HEK293 (cell line): ENCODE results near the gene MAU2.

Experiments
- CTCF ChIA-PET: fragments of 350-600 bp; formaldehyde crosslinking; extraction: SDS; loops from one replicate; lab custom pipeline; 2021; ENCODE audit warnings: antibody characterized with exemption; lab: Yijun Ruan, JAX
- POLR2A ChIA-PET: fragments of 300-600 bp; formaldehyde crosslinking; extraction: SDS; loops from one replicate; lab custom pipeline; 2020; ENCODE audit warnings: antibody characterized with exemption, inconsistent platforms; lab: Yijun Ruan, JAX
- H3K27ac ChIP-seq: fragments of 200-500 bp; sonication (Bioruptor generic); 2 replicates; pipeline ENCODE4 v1.5.1; 2014; ENCODE audit warnings: low read depth, low read length, control low read depth, inconsistent platforms; ENCODE audit errors: extremely low read depth
- H3K36me3 ChIP-seq, 2 experiments: fragments of 200-500 bp in 1 of 2; sonication (Bioruptor generic) in 1 of 2; 1 replicate in 1 of 2; 2 replicates in 1 of 2; pipeline ENCODE4 v1.5.1; 2014 to 2017; ENCODE audit warnings: inconsistent platforms in 2 of 2, low read length in 2 of 2; ENCODE audit not compliant: control insufficient read depth in 2 of 2, insufficient read depth in 1 of 2
- H3K4me1 ChIP-seq: fragments of 200-500 bp; sonication (Bioruptor generic); 2 replicates; pipeline ENCODE4 v1.5.1; 2014; ENCODE audit warnings: mild to moderate bottlenecking, low read length, inconsistent platforms; ENCODE audit not compliant: control insufficient read depth, insufficient read depth
- H3K4me3 ChIP-seq: 2 replicates; pipeline ENCODE4 v1.5.1; 2011; ENCODE audit warnings: low read depth, mild to moderate bottlenecking, control low read depth, low read length, moderate library complexity
- H3K9me3 ChIP-seq: fragments of 200-500 bp; sonication (Bioruptor generic); 2 replicates; pipeline ENCODE4 v1.5.1; 2014; ENCODE audit warnings: low read depth, low read length, inconsistent platforms; ENCODE audit not compliant: control insufficient read depth, insufficient read depth
- BCL6B ChIP-seq: fragments of 450-650 bp; formaldehyde crosslinking; IDR thresholded peaks from 2 replicates; pipeline ENCODE4 v1.5.1; 2017; ENCODE audit warnings: missing biosample characterization, missing genetic modification characterization
- KLF9 ChIP-seq: fragments of 450-650 bp; formaldehyde crosslinking; IDR thresholded peaks from 2 replicates; pipeline ENCODE4 v1.5.1; 2016; ENCODE audit warnings: missing biosample characterization, missing genetic modification characterization, low read depth
- PRDM10 ChIP-seq: fragments of 450-650 bp; formaldehyde crosslinking; IDR thresholded peaks from 2 replicates; pipeline ENCODE4 v1.5.1; 2016; ENCODE audit warnings: missing biosample characterization, missing genetic modification characterization
- ZNF501 ChIP-seq: fragments of 450-650 bp; formaldehyde crosslinking; IDR thresholded peaks from 2 replicates; pipeline ENCODE4 v1.5.1; 2016; ENCODE audit warnings: missing biosample characterization, missing genetic modification characterization
- ZNF571 ChIP-seq: fragments of 450-650 bp; formaldehyde crosslinking; IDR thresholded peaks from 2 replicates; pipeline ENCODE4 v1.5.0; 2017; ENCODE audit warnings: missing biosample characterization, missing genetic modification characterization
- ZNF629 ChIP-seq: fragments of 450-650 bp; formaldehyde crosslinking; IDR thresholded peaks from 2 replicates; pipeline ENCODE4 v1.5.1; 2017; ENCODE audit warnings: missing biosample characterization, missing genetic modification characterization
- TF ChIP-seq, protein P1 (sequence below): fragments of 450-650 bp; formaldehyde crosslinking; IDR thresholded peaks from 2 replicates; pipeline ENCODE4 v1.5.1; 2016; ENCODE audit warnings: missing biosample characterization, missing genetic modification characterization, borderline replicate concordance
- TF ChIP-seq, protein P2 (sequence below): fragments of 450-650 bp; formaldehyde crosslinking; IDR thresholded peaks from 2 replicates; pipeline ENCODE4 v1.5.1; 2017; ENCODE audit warnings: missing biosample characterization, mild to moderate bottlenecking, missing genetic modification characterization, moderate library complexity
- TF ChIP-seq, protein P3 (sequence below): fragments of 450-650 bp; formaldehyde crosslinking; IDR thresholded peaks from 2 replicates; pipeline ENCODE4 v1.5.1; 2016; ENCODE audit warnings: missing biosample characterization, missing genetic modification characterization, low read depth
- TF ChIP-seq, protein P4 (sequence below): fragments of 450-650 bp; formaldehyde crosslinking; IDR thresholded peaks from 2 replicates; pipeline ENCODE4 v1.5.1; 2016; ENCODE audit warnings: missing biosample characterization, missing genetic modification characterization

The MAU2 gene

DNA sequence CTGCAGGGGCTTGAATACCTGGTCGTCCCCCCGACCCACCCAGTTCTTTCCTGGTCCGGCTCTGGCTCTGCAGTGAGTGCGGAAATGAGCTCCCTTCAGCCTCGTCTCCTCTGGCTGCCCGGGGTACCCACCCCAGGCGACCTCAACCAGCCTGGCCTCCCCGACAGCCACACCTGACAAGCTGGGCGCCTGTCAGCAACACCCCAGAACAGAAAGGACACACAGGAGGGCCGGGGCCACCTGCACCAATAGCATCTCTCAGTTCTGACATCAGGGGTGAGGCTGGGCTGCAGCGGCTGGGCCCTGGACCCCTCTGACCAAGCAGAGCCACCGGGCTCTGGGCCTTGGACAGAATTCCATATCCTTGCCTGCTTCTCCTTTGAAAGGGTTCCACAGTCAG, 20.0 kb upstream of the MAU2 start (continued):
- TF ChIP-seq, protein P1, sequence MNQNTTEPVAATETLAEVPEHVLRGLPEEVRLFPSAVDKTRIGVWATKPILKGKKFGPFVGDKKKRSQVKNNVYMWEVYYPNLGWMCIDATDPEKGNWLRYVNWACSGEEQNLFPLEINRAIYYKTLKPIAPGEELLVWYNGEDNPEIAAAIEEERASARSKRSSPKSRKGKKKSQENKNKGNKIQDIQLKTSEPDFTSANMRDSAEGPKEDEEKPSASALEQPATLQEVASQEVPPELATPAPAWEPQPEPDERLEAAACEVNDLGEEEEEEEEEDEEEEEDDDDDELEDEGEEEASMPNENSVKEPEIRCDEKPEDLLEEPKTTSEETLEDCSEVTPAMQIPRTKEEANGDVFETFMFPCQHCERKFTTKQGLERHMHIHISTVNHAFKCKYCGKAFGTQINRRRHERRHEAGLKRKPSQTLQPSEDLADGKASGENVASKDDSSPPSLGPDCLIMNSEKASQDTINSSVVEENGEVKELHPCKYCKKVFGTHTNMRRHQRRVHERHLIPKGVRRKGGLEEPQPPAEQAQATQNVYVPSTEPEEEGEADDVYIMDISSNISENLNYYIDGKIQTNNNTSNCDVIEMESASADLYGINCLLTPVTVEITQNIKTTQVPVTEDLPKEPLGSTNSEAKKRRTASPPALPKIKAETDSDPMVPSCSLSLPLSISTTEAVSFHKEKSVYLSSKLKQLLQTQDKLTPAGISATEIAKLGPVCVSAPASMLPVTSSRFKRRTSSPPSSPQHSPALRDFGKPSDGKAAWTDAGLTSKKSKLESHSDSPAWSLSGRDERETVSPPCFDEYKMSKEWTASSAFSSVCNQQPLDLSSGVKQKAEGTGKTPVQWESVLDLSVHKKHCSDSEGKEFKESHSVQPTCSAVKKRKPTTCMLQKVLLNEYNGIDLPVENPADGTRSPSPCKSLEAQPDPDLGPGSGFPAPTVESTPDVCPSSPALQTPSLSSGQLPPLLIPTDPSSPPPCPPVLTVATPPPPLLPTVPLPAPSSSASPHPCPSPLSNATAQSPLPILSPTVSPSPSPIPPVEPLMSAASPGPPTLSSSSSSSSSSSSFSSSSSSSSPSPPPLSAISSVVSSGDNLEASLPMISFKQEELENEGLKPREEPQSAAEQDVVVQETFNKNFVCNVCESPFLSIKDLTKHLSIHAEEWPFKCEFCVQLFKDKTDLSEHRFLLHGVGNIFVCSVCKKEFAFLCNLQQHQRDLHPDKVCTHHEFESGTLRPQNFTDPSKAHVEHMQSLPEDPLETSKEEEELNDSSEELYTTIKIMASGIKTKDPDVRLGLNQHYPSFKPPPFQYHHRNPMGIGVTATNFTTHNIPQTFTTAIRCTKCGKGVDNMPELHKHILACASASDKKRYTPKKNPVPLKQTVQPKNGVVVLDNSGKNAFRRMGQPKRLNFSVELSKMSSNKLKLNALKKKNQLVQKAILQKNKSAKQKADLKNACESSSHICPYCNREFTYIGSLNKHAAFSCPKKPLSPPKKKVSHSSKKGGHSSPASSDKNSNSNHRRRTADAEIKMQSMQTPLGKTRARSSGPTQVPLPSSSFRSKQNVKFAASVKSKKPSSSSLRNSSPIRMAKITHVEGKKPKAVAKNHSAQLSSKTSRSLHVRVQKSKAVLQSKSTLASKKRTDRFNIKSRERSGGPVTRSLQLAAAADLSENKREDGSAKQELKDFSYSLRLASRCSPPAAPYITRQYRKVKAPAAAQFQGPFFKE (tag by site-specific recombination) = no peak
- TF ChIP-seq ZNF571 (no peak), BCL6B (no peak)

GRCh38 chr19:19303411-19303810, 17.2 kb upstream of the MAU2 start:
- CTCF ChIA-PET = interaction anchor here (0.7 to 1.6 kb wide), 2 partner anchors 12 to 39 kb away, joined by 3 read pairs; no protein-coding TSS in a partner anchor
- TF ChIP-seq, protein P2, sequence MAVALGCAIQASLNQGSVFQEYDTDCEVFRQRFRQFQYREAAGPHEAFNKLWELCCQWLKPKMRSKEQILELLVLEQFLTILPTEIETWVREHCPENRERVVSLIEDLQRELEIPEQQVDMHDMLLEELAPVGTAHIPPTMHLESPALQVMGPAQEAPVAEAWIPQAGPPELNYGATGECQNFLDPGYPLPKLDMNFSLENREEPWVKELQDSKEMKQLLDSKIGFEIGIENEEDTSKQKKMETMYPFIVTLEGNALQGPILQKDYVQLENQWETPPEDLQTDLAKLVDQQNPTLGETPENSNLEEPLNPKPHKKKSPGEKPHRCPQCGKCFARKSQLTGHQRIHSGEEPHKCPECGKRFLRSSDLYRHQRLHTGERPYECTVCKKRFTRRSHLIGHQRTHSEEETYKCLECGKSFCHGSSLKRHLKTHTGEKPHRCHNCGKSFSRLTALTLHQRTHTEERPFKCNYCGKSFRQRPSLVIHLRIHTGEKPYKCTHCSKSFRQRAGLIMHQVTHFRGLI (tag by site-specific recombination) = no peak
- TF ChIP-seq ZNF501 (tag by site-specific recombination) = no peak
- no peak for TF ChIP-seq KLF9 (tag by site-specific recombination)
- TF ChIP-seq PRDM10 = no peak
- TF ChIP-seq, protein P3, sequence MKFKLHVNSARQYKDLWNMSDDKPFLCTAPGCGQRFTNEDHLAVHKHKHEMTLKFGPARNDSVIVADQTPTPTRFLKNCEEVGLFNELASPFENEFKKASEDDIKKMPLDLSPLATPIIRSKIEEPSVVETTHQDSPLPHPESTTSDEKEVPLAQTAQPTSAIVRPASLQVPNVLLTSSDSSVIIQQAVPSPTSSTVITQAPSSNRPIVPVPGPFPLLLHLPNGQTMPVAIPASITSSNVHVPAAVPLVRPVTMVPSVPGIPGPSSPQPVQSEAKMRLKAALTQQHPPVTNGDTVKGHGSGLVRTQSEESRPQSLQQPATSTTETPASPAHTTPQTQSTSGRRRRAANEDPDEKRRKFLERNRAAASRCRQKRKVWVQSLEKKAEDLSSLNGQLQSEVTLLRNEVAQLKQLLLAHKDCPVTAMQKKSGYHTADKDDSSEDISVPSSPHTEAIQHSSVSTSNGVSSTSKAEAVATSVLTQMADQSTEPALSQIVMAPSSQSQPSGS = no peak
- no peak for TF ChIP-seq ZNF629 (tag by site-specific recombination)
- TF ChIP-seq, protein P4, sequence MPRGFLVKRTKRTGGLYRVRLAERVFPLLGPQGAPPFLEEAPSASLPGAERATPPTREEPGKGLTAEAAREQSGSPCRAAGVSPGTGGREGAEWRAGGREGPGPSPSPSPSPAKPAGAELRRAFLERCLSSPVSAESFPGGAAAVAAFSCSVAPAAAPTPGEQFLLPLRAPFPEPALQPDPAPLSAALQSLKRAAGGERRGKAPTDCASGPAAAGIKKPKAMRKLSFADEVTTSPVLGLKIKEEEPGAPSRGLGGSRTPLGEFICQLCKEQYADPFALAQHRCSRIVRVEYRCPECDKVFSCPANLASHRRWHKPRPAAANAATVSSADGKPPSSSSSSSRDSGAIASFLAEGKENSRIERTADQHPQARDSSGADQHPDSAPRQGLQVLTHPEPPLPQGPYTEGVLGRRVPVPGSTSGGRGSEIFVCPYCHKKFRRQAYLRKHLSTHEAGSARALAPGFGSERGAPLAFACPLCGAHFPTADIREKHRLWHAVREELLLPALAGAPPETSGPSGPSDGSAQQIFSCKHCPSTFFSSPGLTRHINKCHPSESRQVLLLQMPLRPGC (tag by site-specific recombination) = no peak
- TF ChIP-seq, all 188 proteins: peak for 0
- POLR2A ChIA-PET = no interaction called here
- peaks cover 12 to 91% of the 10 kb centered on the region in 2 experiments; a peak in 2 of 3 replicates for H3K36me3 ChIP-seq
- H3K27ac ChIP-seq = no peak overlapping the region
- no peaks in the 10 kb centered on the region for H3K4me1 ChIP-seq
- H3K9me3 ChIP-seq = no peaks in the 10 kb centered on the region
- H3K4me3 ChIP-seq = no peak overlapping the region
